ENCODE measurements around the gene PSAP. TPM values are rescaled to one million over a fixed set of nuclear protein-coding genes. Genes with fewer than 3 reads are reported as not detected.

The PSAP gene
- polyA plus RNA-seq, 1 donor from 2014 or later = 651 TPM

- no peaks in the 10 kb centered on the region for H4K20me1 ChIP-seq (ENCODE audit: insufficient read depth)
- no peak overlapping the region for H3K4me3 ChIP-seq (ENCODE audit: low read length)
- H3K9me3 ChIP-seq (ENCODE audit: low read length) = no peaks in the 10 kb centered on the region
- no peaks in the 10 kb centered on the region for H3K9me2 ChIP-seq (ENCODE audit: insufficient read depth, low read length)
- no peak overlapping the region for H3K27ac ChIP-seq (ENCODE audit: low read length)
- no peaks in the 10 kb centered on the region for H3K27me3 ChIP-seq (ENCODE audit: insufficient read depth, low read depth, low read length)
- H3K9ac ChIP-seq (ENCODE audit: low read length) = no peak overlapping the region
- no peaks in the 10 kb centered on the region for H3F3A ChIP-seq (ENCODE audit: insufficient read depth, low read length, poor library complexity, severe bottlenecking)
- no peak for TF ChIP-seq SMC3 (conservative IDR thresholded peaks at IDR 0.05; ENCODE audit: poor library complexity)
- no peak for TF ChIP-seq RAD21 (conservative IDR thresholded peaks at IDR 0.05)
- no peak for TF ChIP-seq EZH2 (IDR thresholded peaks at IDR 0.05; ENCODE audit: borderline replicate concordance, insufficient read depth, low read length, poor library complexity, severe bottlenecking)
- no peak for TF ChIP-seq TAF1 (IDR thresholded peaks at IDR 0.05; ENCODE audit: low read depth)
- no peak for TF ChIP-seq CTCF (IDR thresholded peaks at IDR 0.05; ENCODE audit: poor library complexity, severe bottlenecking)
- TF ChIP-seq POLR2AphosphoS5 (IDR thresholded peaks at IDR 0.05) = no peak
- no peak for TF ChIP-seq MXI1 (conservative IDR thresholded peaks at IDR 0.05; ENCODE audit: poor library complexity, severe bottlenecking)
- TF ChIP-seq REST (IDR thresholded peaks at IDR 0.05; ENCODE audit: borderline replicate concordance) = no peak
- no peak for TF ChIP-seq EP300 (conservative IDR thresholded peaks at IDR 0.05; ENCODE audit: poor library complexity, severe bottlenecking)
- peaks cover 30% of the 10 kb centered on the region for H3K79me2 ChIP-seq (replicated peaks; ENCODE audit: insufficient read depth, low read length)
- H3K36me3 ChIP-seq (ENCODE audit: insufficient read depth, low read length) = peaks cover 15% of the 10 kb centered on the region
- no peak overlapping the region for H3K4me2 ChIP-seq (ENCODE audit: low read length)
- no peak overlapping the region for H2AFZ ChIP-seq (ENCODE audit: low read depth, low read length)
Observed at GRCh38 chr10:71828702-71829101, 22.3 kb downstream of the PSAP start.

GRCh38 chr10:71827852-71828251 lies 23.2 kb downstream of the PSAP start:
- no peak overlapping the region for H2AFZ ChIP-seq (ENCODE audit: low read depth, low read length)
- no peaks in the 10 kb centered on the region for H3F3A ChIP-seq (ENCODE audit: insufficient read depth, low read length, poor library complexity, severe bottlenecking)
- H3K36me3 ChIP-seq (ENCODE audit: insufficient read depth, low read length) = peaks cover 15% of the 10 kb centered on the region
- no peaks in the 10 kb centered on the region for H3K9me2 ChIP-seq (ENCODE audit: insufficient read depth, low read length)
- H3K79me2 ChIP-seq (replicated peaks; ENCODE audit: insufficient read depth, low read length) = peaks cover 22% of the 10 kb centered on the region
- no peak overlapping the region for H3K4me3 ChIP-seq (ENCODE audit: low read length)
- no peaks in the 10 kb centered on the region for H4K20me1 ChIP-seq (ENCODE audit: insufficient read depth)
- H3K9me3 ChIP-seq (ENCODE audit: low read length) = no peaks in the 10 kb centered on the region
- no peak overlapping the region for H3K9ac ChIP-seq (ENCODE audit: low read length)
- H3K4me2 ChIP-seq (ENCODE audit: low read length) = no peak overlapping the region
- no peak overlapping the region for H3K27ac ChIP-seq (ENCODE audit: low read length)
- TF ChIP-seq RAD21 (conservative IDR thresholded peaks at IDR 0.05) (no peak), REST (IDR thresholded peaks at IDR 0.05; ENCODE audit: borderline replicate concordance) (no peak), EP300 (conservative IDR thresholded peaks at IDR 0.05; ENCODE audit: poor library complexity, severe bottlenecking) (no peak), SMC3 (conservative IDR thresholded peaks at IDR 0.05; ENCODE audit: poor library complexity) (no peak), POLR2AphosphoS5 (IDR thresholded peaks at IDR 0.05) (no peak), MXI1 (conservative IDR thresholded peaks at IDR 0.05; ENCODE audit: poor library complexity, severe bottlenecking) (no peak), CTCF (IDR thresholded peaks at IDR 0.05; ENCODE audit: poor library complexity, severe bottlenecking) (no peak), TAF1 (IDR thresholded peaks at IDR 0.05; ENCODE audit: low read depth) (no peak), EZH2 (IDR thresholded peaks at IDR 0.05; ENCODE audit: borderline replicate concordance, insufficient read depth, low read length, poor library complexity, severe bottlenecking) (no peak)
- H3K27me3 ChIP-seq (ENCODE audit: insufficient read depth, low read depth, low read length) = no peaks in the 10 kb centered on the region

Measured in neural cell (in vitro differentiated cells).